Osteoblast (primary cell): ENCODE results near the gene GAGE1. TPM values are rescaled to one million over a fixed set of nuclear protein-coding genes. Genes with fewer than 3 reads are reported as not detected.
"Not testable (repeated sequence)": the region's sequence is repeated elsewhere in the genome, so short reads cannot be mapped to it uniquely, and the experiment has no call there.

ENCODE experiments used
- DNase-seq: peaks from one replicate; pipeline ENCODE4 v3.0.0; 2011; ENCODE audit warnings: low spot score, mixed read lengths; ENCODE audit not compliant: insufficient read length; ENCODE audit errors: missing footprints
- H2AFZ ChIP-seq: 2 replicates; pipeline ENCODE4 v1.6.0; 2011; ENCODE audit warnings: mild to moderate bottlenecking, low read length
- H3K27ac ChIP-seq: 2 replicates; pipeline ENCODE4 v1.5.1; 2011; ENCODE audit warnings: mild to moderate bottlenecking, low read depth, low read length, moderate library complexity
- H3K27me3 ChIP-seq: 2 replicates; pipeline ENCODE4 v1.6.0; 2012; ENCODE audit warnings: mild to moderate bottlenecking, control low read depth, inconsistent platforms, low read length, moderate library complexity; ENCODE audit not compliant: insufficient read depth
- H3K36me3 ChIP-seq: 2 replicates; pipeline ENCODE4 v1.5.1; 2011; ENCODE audit warnings: mild to moderate bottlenecking, low read length, control low read depth, moderate library complexity; ENCODE audit not compliant: insufficient read depth
- H3K4me1 ChIP-seq: 2 replicates; pipeline ENCODE4 v1.5.1; 2011; ENCODE audit warnings: mild to moderate bottlenecking, low read length, control low read depth, moderate library complexity; ENCODE audit not compliant: insufficient read depth
- H3K4me2 ChIP-seq: 2 replicates; pipeline ENCODE4 v1.6.0; 2011; ENCODE audit warnings: mild to moderate bottlenecking, low read length; ENCODE audit not compliant: insufficient read depth
- H3K4me3 ChIP-seq: fragments of 200-600 bp; sonication (generic); 3 replicates; pipeline ENCODE4 v1.5.1; 2012; ENCODE audit warnings: mild to moderate bottlenecking, low read length, inconsistent platforms; ENCODE audit not compliant: insufficient read depth
- H3K79me2 ChIP-seq: 2 replicates; pipeline ENCODE4 v1.6.0; 2012; ENCODE audit warnings: mild to moderate bottlenecking, low read length, control low read depth, inconsistent platforms; ENCODE audit not compliant: insufficient read depth
- H3K9me3 ChIP-seq: 2 replicates; pipeline ENCODE4 v1.5.1; 2011; ENCODE audit warnings: low read depth, low read length, control low read depth
- H4K20me1 ChIP-seq: 2 replicates; pipeline ENCODE4 v1.6.0; 2012; ENCODE audit warnings: mild to moderate bottlenecking, low read length, control low read depth; ENCODE audit not compliant: insufficient read depth
- total RNA-seq: library from RNA; depleted of rRNA; stranded (reverse); fragments of >200 nt; gene quantifications from 2 replicates; pipeline ENCODE4 v1.2.3, GENCODE V29; 2012

GAGE1 gene
- total RNA-seq = not detected in 2 replicates

GRCh38 chrX:49598720-49599119, at the start of gene GAGE1:
Gene GAGE1 (plus strand): TSS chrX:49599020. CDS start chrX:49600175, 1,155 bp downstream.
- not testable (repeated sequence) for H3K79me2 ChIP-seq, H3K4me3 ChIP-seq, H4K20me1 ChIP-seq, H3K27me3 ChIP-seq, DNase-seq, H3K36me3 ChIP-seq, H2AFZ ChIP-seq, H3K9me3 ChIP-seq, H3K4me1 ChIP-seq, H3K4me2 ChIP-seq, H3K27ac ChIP-seq

- not testable (repeated sequence) for H3K4me3 ChIP-seq, H3K79me2 ChIP-seq, H2AFZ ChIP-seq, H3K27me3 ChIP-seq, H3K27ac ChIP-seq, H4K20me1 ChIP-seq, DNase-seq, H3K4me2 ChIP-seq, H3K4me1 ChIP-seq, H3K9me3 ChIP-seq, H3K36me3 ChIP-seq
These were observed 47.8 kb upstream of the GAGE1 start, which contains the start of gene GAGE12E for GRCh38 chrX:49550989-49551388. Gene GAGE12E (plus strand): TSS chrX:49551289. CDS start chrX:49552444, 1,155 bp downstream.

- DNase-seq, H3K4me3 ChIP-seq, H4K20me1 ChIP-seq, H3K79me2 ChIP-seq, H2AFZ ChIP-seq, H3K27me3 ChIP-seq, H3K9me3 ChIP-seq, H3K36me3 ChIP-seq, H3K4me2 ChIP-seq, H3K4me1 ChIP-seq, H3K27ac ChIP-seq: not testable (repeated sequence)
These were observed 38.3 kb upstream of the GAGE1 start, which contains the start of gene GAGE12F for GRCh38 chrX:49560542-49560941. Gene GAGE12F (plus strand): TSS chrX:49560842. CDS start chrX:49561997, 1,155 bp downstream.

GRCh38 chrX:49568728-49569127, 30.1 kb upstream of the GAGE1 start:
- not testable (repeated sequence) for DNase-seq, H3K27ac ChIP-seq, H3K27me3 ChIP-seq, H2AFZ ChIP-seq, H3K4me2 ChIP-seq, H4K20me1 ChIP-seq, H3K4me3 ChIP-seq, H3K4me1 ChIP-seq, H3K36me3 ChIP-seq, H3K79me2 ChIP-seq, H3K9me3 ChIP-seq

GRCh38 chrX:49569152-49569551, 29.7 kb upstream of the GAGE1 start:
- H3K36me3 ChIP-seq, H4K20me1 ChIP-seq, H3K27ac ChIP-seq, H3K4me1 ChIP-seq, H3K27me3 ChIP-seq, H3K79me2 ChIP-seq, H3K9me3 ChIP-seq, DNase-seq, H3K4me2 ChIP-seq, H2AFZ ChIP-seq, H3K4me3 ChIP-seq: not testable (repeated sequence)

- not testable (repeated sequence) for H3K27ac ChIP-seq, H3K79me2 ChIP-seq, H3K4me3 ChIP-seq, H4K20me1 ChIP-seq, H3K9me3 ChIP-seq, H3K4me1 ChIP-seq, H3K27me3 ChIP-seq, H3K36me3 ChIP-seq, DNase-seq, H2AFZ ChIP-seq, H3K4me2 ChIP-seq
These were observed 28.7 kb upstream of the GAGE1 start, which contains the start of gene GAGE12G for GRCh38 chrX:49570100-49570499. Gene GAGE12G (plus strand): TSS chrX:49570400. CDS start chrX:49571555, 1,155 bp downstream.

GRCh38 chrX:49579649-49580048, 19.2 kb upstream of the GAGE1 start, which contains the start of gene GAGE12H:
Gene GAGE12H (plus strand): TSS chrX:49579949. CDS start chrX:49581104, 1,155 bp downstream.
- H3K27me3 ChIP-seq, H3K4me1 ChIP-seq, H3K27ac ChIP-seq, H3K4me3 ChIP-seq, H3K4me2 ChIP-seq, H4K20me1 ChIP-seq, H3K79me2 ChIP-seq, H2AFZ ChIP-seq, H3K36me3 ChIP-seq, DNase-seq, H3K9me3 ChIP-seq: not testable (repeated sequence)

GRCh38 chrX:49589196-49589595, 9.6 kb upstream of the GAGE1 start, which contains the start of gene GAGE2A:
Gene GAGE2A (plus strand): TSS chrX:49589496. CDS start chrX:49590651, 1,155 bp downstream.
- not testable (repeated sequence) for H4K20me1 ChIP-seq, H2AFZ ChIP-seq, H3K9me3 ChIP-seq, H3K27ac ChIP-seq, H3K36me3 ChIP-seq, H3K4me2 ChIP-seq, H3K4me1 ChIP-seq, H3K27me3 ChIP-seq, H3K79me2 ChIP-seq, H3K4me3 ChIP-seq, DNase-seq

GRCh38 chrX:49589769-49590478, 8.9 kb upstream of the GAGE1 start:
- H3K27me3 ChIP-seq = not testable (repeated sequence)

More at GRCh38 chrX:49589769-49590478, 8.9 kb upstream of the GAGE1 start:
- not testable (repeated sequence) for H3K27ac ChIP-seq, DNase-seq, H3K79me2 ChIP-seq, H3K36me3 ChIP-seq, H3K4me3 ChIP-seq, H3K4me2 ChIP-seq, H2AFZ ChIP-seq, H3K4me1 ChIP-seq, H3K9me3 ChIP-seq, H4K20me1 ChIP-seq
